A549 (cell line): ENCODE data around the gene CEP85L. TPM values are rescaled to one million over a fixed set of nuclear protein-coding genes. Genes with fewer than 3 reads are reported as not detected.

Experiments
- ATAC-seq, 2 experiments: fragments of 200-7000 bp in 1 of 2; fragments of >200 bp in 1 of 2; cut with Nextera tagmentation in 1 of 2; cut with Tn5 transposase in 1 of 2; 3 replicates each; pipeline versions ENCODE4 v1.8.0 to v1.9.1; 2018 to 2020; ENCODE audit warnings: mild to moderate bottlenecking in 1 of 2, moderate library complexity in 1 of 2
- CTCF ChIA-PET: fragments of 300-600 bp; sonication (Branson Sonifier 250); formaldehyde crosslinking; extraction: SDS; loops from one replicate; lab custom pipeline; 2021; ENCODE audit warnings: antibody characterized with exemption, inconsistent platforms; lab: Yijun Ruan, JAX
- POLR2A ChIA-PET: fragments of 350-600 bp; formaldehyde crosslinking; extraction: SDS; loops from one replicate; lab custom pipeline; 2021; ENCODE audit warnings: antibody characterized with exemption, inconsistent platforms; lab: Yijun Ruan, JAX
- DNase-seq, 2 experiments: peaks; one replicate each; pipeline versions ENCODE4 v3.0.0 to v3.0.0-alpha.2; 2011 to 2016; ENCODE audit warnings: low read depth in 1 of 2, low spot score in 1 of 2
- FAIRE-seq: peaks from 2 replicates; lab custom pipeline; 2011; peaks lifted over from hg19 to GRCh38; lab: Jason Lieb, UNC
- H3K27ac ChIP-seq, 2 experiments: fragments of >200 bp; sonication (Bioruptor Twin); formaldehyde crosslinking; 3 replicates each; pipeline ENCODE4 v1.5.1; 2016 to 2017
- H3K4me1 ChIP-seq: fragments of >200 bp; sonication (Bioruptor Twin); formaldehyde crosslinking; 3 replicates; pipeline ENCODE4 v1.6.1; 2016
- H3K4me2 ChIP-seq: fragments of >200 bp; sonication (Bioruptor Twin); formaldehyde crosslinking; 3 replicates; pipeline ENCODE4 v1.6.1; 2016
- H3K4me3 ChIP-seq: fragments of >200 bp; sonication (Bioruptor Twin); formaldehyde crosslinking; 3 replicates; pipeline ENCODE4 v1.5.1; 2016
- H3K9me3 ChIP-seq: fragments of >200 bp; sonication (Bioruptor Twin); formaldehyde crosslinking; 3 replicates; pipeline ENCODE4 v1.6.1; 2016
- BHLHE40 ChIP-seq: IDR thresholded peaks from 2 replicates; pipeline ENCODE4 v1.6.1; 2012; ENCODE audit warnings: low read depth, low read length, inconsistent platforms
- CBX2 ChIP-seq: fragments of 200-600 bp; sonication (generic); IDR thresholded peaks from 2 replicates; pipeline ENCODE4 v1.6.1; 2016; ENCODE audit warnings: low read depth, mild to moderate bottlenecking, borderline replicate concordance
- CEBPB ChIP-seq, 2 experiments: fragments of >200 bp in 1 of 2; sonication (Bioruptor Twin) in 1 of 2; formaldehyde crosslinking in 1 of 2; IDR thresholded peaks; 2 replicates each; pipeline ENCODE4 v1.6.1; 2012 to 2016
- CTCF ChIP-seq: fragments of >200 bp; sonication (Bioruptor Twin); formaldehyde crosslinking; IDR thresholded peaks from 3 replicates; pipeline ENCODE4 v1.5.1; 2016
- EHF ChIP-seq: fragments of 250-450 bp; sonication (Bioruptor Pico); IDR thresholded peaks from 2 replicates; pipeline ENCODE4 v1.5.0; 2020; ENCODE audit warnings: mild to moderate bottlenecking
- ESRRA ChIP-seq: fragments of 150-350 bp; IDR thresholded peaks from 2 replicates; pipeline ENCODE4 v1.6.1; 2014; ENCODE audit warnings: mild to moderate bottlenecking, low read length, borderline replicate concordance
- FOXS1 ChIP-seq: fragments of 250-450 bp; sonication (Bioruptor Pico); IDR thresholded peaks from 2 replicates; pipeline ENCODE4 v1.5.0; 2020; ENCODE audit warnings: mild to moderate bottlenecking, moderate library complexity
- HOXA7 ChIP-seq: fragments of 250-450 bp; sonication (Bioruptor Pico); IDR thresholded peaks from 2 replicates; pipeline ENCODE4 v1.5.0; 2020; ENCODE audit warnings: mild to moderate bottlenecking, moderate library complexity
- JUN ChIP-seq, 2 experiments: fragments of >200 bp; sonication (Bioruptor Twin); formaldehyde crosslinking; IDR thresholded peaks; 2 replicates in 1 of 2; 3 replicates in 1 of 2; pipeline ENCODE4 v1.6.1; 2016 to 2017
- KDM5A ChIP-seq: fragments of 200-600 bp; sonication (generic); IDR thresholded peaks from 2 replicates; pipeline ENCODE4 v1.6.1; 2016; ENCODE audit warnings: antibody characterized with exemption, mild to moderate bottlenecking
- MAX ChIP-seq: IDR thresholded peaks from 2 replicates; pipeline ENCODE4 v1.6.1; 2012
- NFE2L2 ChIP-seq: fragments of 150-350 bp; conservative IDR thresholded peaks from 2 replicates; pipeline ENCODE4 v1.6.1; 2014; ENCODE audit warnings: low read length
- NPAS2 ChIP-seq: fragments of 250-450 bp; sonication (Bioruptor Pico); IDR thresholded peaks from 2 replicates; pipeline ENCODE4 v1.8.0; 2022; ENCODE audit warnings: mild to moderate bottlenecking, moderate library complexity, borderline replicate concordance
- PHF8 ChIP-seq: fragments of 200-600 bp; sonication (generic); IDR thresholded peaks from 2 replicates; pipeline ENCODE4 v1.6.1; 2016; ENCODE audit warnings: low read depth, mild to moderate bottlenecking, antibody characterized with exemption, moderate library complexity, borderline replicate concordance
- POLR2A ChIP-seq: IDR thresholded peaks from 2 replicates; pipeline ENCODE4 v1.6.1; 2012; ENCODE audit warnings: mild to moderate bottlenecking, low read length
- POLR2AphosphoS2 ChIP-seq: conservative IDR thresholded peaks from 2 replicates; pipeline ENCODE4 v1.6.1; 2012; ENCODE audit warnings: low read length, improper control_type of control experiment, inconsistent platforms
- RAD21 ChIP-seq, 2 experiments: fragments of >200 bp in 1 of 2; sonication (Bioruptor Twin) in 1 of 2; formaldehyde crosslinking in 1 of 2; IDR thresholded peaks in 1 of 2; conservative IDR thresholded peaks in 1 of 2; 2 replicates in 1 of 2; 3 replicates in 1 of 2; pipeline ENCODE4 v1.6.1; 2012 to 2018; ENCODE audit warnings: inconsistent platforms in 1 of 2
- REST ChIP-seq: fragments of 200-600 bp; sonication (generic); IDR thresholded peaks from 2 replicates; pipeline ENCODE4 v1.6.1; 2016; ENCODE audit warnings: antibody characterized with exemption, mild to moderate bottlenecking, moderate library complexity
- USF2 ChIP-seq: fragments of 450-650 bp; IDR thresholded peaks from 2 replicates; pipeline ENCODE4 v1.6.1; 2014; ENCODE audit warnings: antibody characterized with exemption
- ZC3H11A ChIP-seq: fragments of 450-650 bp; IDR thresholded peaks from 2 replicates; pipeline ENCODE4 v1.6.1; 2014; ENCODE audit warnings: antibody characterized with exemption, mild to moderate bottlenecking
- ZNF302 ChIP-seq: fragments of 250-450 bp; sonication (Bioruptor Pico); IDR thresholded peaks from 2 replicates; pipeline ENCODE4 v1.9.0; 2021; ENCODE audit warnings: inconsistent platforms, mild to moderate bottlenecking, moderate library complexity
- ZSCAN20 ChIP-seq: fragments of 250-450 bp; sonication (Bioruptor Pico); IDR thresholded peaks from 2 replicates; pipeline ENCODE4 v1.8.0; 2022; ENCODE audit warnings: mild to moderate bottlenecking, moderate library complexity
- WGBS: methylation state at CpG from one replicate; pipeline ENCODE4 v1.1.6; 2017; ENCODE audit errors: missing lambda C conversion rate; 5-methylcytosine and 5-hydroxymethylcytosine counted together
- polyA plus RNA-seq, 4 experiments: library from polyadenylated mRNA; depleted of rRNA in 3 of 4; stranded (reverse); fragments of >200 nt; fragmentation: RNase III in 1 of 4; extraction: RNeasy Plus Mini Kit Qiagen cat#74134 plus additional on column Dnase treatment in 1 of 4; gene quantifications; 2 replicates in 3 of 4; 3 replicates in 1 of 4; pipeline ENCODE4 v1.2.3, GENCODE V29; 2011 to 2017

The CEP85L gene
- polyA plus RNA-seq, 2 of the 4 experiments (the other 2 are of a cell fraction): 1.3 to 3.4 TPM

- WGBS: 90% methylated on average over 5 of the region's 5 CpGs
- H3K27ac ChIP-seq: no peak overlapping the region
- H3K4me2 ChIP-seq: no peak overlapping the region
- ChIA-PET CTCF (no interaction called here), POLR2A (no interaction called here)
- no peak for ATAC-seq
- no peaks in the 10 kb centered on the region for H3K4me1 ChIP-seq
- FAIRE-seq: no peak
- DNase-seq: no peak
- H3K9me3 ChIP-seq: peaks cover 6% of the 10 kb centered on the region; the same call in 2 of the 3 replicates
- no peak overlapping the region for H3K4me3 ChIP-seq
- peak in 1 of 2 experiments; percentile 40; a peak in 1 of 4 replicates for TF ChIP-seq CEBPB (IDR thresholded peaks at IDR 0.05)
- TF ChIP-seq ZC3H11A: no peak
Observed at GRCh38 chr6:118581489-118581959, 69.9 kb downstream of the CEP85L start.

GRCh38 chr6:118580585-118581419 lies 70.6 kb downstream of the CEP85L start:
- WGBS: 77% methylated on average over 7 of the region's 10 CpGs
- ChIA-PET POLR2A (no interaction called here), CTCF (interaction anchor here (0.9 to 1.3 kb wide), 4 partner anchors 16 to 297 kb away, joined by 3 to 6 read pairs (median 4); no protein-coding TSS in a partner anchor)
- no peak for FAIRE-seq
- no peak overlapping the region for H3K27ac ChIP-seq
- no peak overlapping the region for H3K4me3 ChIP-seq
- peak; percentile 64 to 82; a peak in 5 of 6 replicates for ATAC-seq
- H3K4me2 ChIP-seq: no peak overlapping the region
- no peak for TF ChIP-seq MAX
- TF ChIP-seq ZNF302 (CRISPR knock-in tag): no peak
- no peak for TF ChIP-seq BHLHE40
- TF ChIP-seq FOXS1 (CRISPR knock-in tag): no peak
- peak; percentile 37 for TF ChIP-seq CTCF
- no peak for TF ChIP-seq CBX2
- TF ChIP-seq CEBPB (IDR thresholded peaks at IDR 0.05): peak in 1 of 2 experiments; percentile 42; a peak in 1 of 4 replicates
- TF ChIP-seq RAD21 (conservative IDR thresholded peaks at IDR 0.05 in 1 of 2, IDR thresholded peaks at IDR 0.05 in 1 of 2): peak; percentile 32 to 54; a peak in 4 of 5 replicates
- peak; percentile 13 to 53 for DNase-seq
- peaks cover 6% of the 10 kb centered on the region; the same call in 2 of the 3 replicates for H3K9me3 ChIP-seq
- H3K4me1 ChIP-seq: no peaks in the 10 kb centered on the region

- POLR2A ChIA-PET: no interaction called here
- FAIRE-seq: no peak
- ATAC-seq: no peak
Observed at GRCh38 chr6:118579786-118580185, 71.6 kb downstream of the CEP85L start.

GRCh38 chr6:118578617-118579016 lies 72.8 kb downstream of the CEP85L start:
- peaks cover 18% of the 10 kb centered on the region for H3K9me3 ChIP-seq
- no peak for FAIRE-seq
- no peak overlapping the region for H3K27ac ChIP-seq

More at GRCh38 chr6:118579786-118580185, 71.6 kb downstream of the CEP85L start:
- H3K9me3 ChIP-seq: peaks cover 8% of the 10 kb centered on the region
- WGBS: 67% methylated on average over 1 of the region's 2 CpGs
- H3K4me2 ChIP-seq: no peak overlapping the region
- DNase-seq: no peak
- CTCF ChIA-PET: interaction anchor here (0.9 to 1.3 kb wide), 4 partner anchors 15 to 296 kb away, joined by 3 to 6 read pairs (median 4); no protein-coding TSS in a partner anchor
- H3K4me3 ChIP-seq: no peak overlapping the region
- no peak overlapping the region for H3K27ac ChIP-seq
- TF ChIP-seq PHF8 (no peak), NPAS2 (no peak)
- TF ChIP-seq, all 56 proteins: peak for 0
- no peaks in the 10 kb centered on the region for H3K4me1 ChIP-seq

More at GRCh38 chr6:118578617-118579016, 72.8 kb downstream of the CEP85L start:
- ATAC-seq (no peak), DNase-seq (no peak)
- TF ChIP-seq KDM5A (no peak), CEBPB (IDR thresholded peaks at IDR 0.05) (no peak), NFE2L2 (no peak), POLR2A (no peak), POLR2AphosphoS2 (no peak), EHF (no peak), JUN (IDR thresholded peaks at IDR 0.05) (no peak), REST (no peak), ESRRA (no peak), HOXA7 (CRISPR knock-in tag) (no peak), USF2 (no peak), ZSCAN20 (CRISPR knock-in tag) (no peak)
- H3K4me1 ChIP-seq: no peaks in the 10 kb centered on the region
- WGBS: 90% methylated on average over 12 of the region's 12 CpGs
- no peak overlapping the region for H3K4me3 ChIP-seq
- H3K4me2 ChIP-seq: no peak overlapping the region
- CTCF ChIA-PET: no interaction called here
- POLR2A ChIA-PET: no interaction called here
